CD4-positive, alpha-beta memory T cell (primary cell): ENCODE data around the gene PAX9. TPM values are rescaled to one million over a fixed set of nuclear protein-coding genes. Genes with fewer than 3 reads are reported as not detected.

Experiments used
- CTCF ChIA-PET: fragments of 350-600 bp; sonication (Branson Sonifier 250); formaldehyde crosslinking; loops from one replicate; lab custom pipeline; 2021; ENCODE audit warnings: inconsistent platforms; ENCODE audit not compliant: partially characterized antibody; lab: Charles Lee
- POLR2A ChIA-PET: fragments of 350-600 bp; sonication (Branson Sonifier 250); formaldehyde crosslinking; loops from one replicate; lab custom pipeline; 2021; ENCODE audit not compliant: partially characterized antibody; lab: Charles Lee
- DNase-seq, 5 donors: peaks; one replicate each; pipeline versions ENCODE4 v3.0.0 to v3.0.0-alpha.2; 2020 to 2022; ENCODE audit warnings: mixed read lengths in 1 of 5
- H3K27ac ChIP-seq: one replicate; pipeline ENCODE4 v1.7.0; 2013; ENCODE audit warnings: low read depth, low read length
- H3K27me3 ChIP-seq: 2 replicates; pipeline ENCODE4 v1.7.0; 2013; ENCODE audit warnings: mild to moderate bottlenecking, low read length, moderate library complexity; ENCODE audit not compliant: insufficient read depth
- H3K36me3 ChIP-seq: 2 replicates; pipeline ENCODE4 v1.7.0; 2013; ENCODE audit warnings: mild to moderate bottlenecking, low read length, moderate library complexity; ENCODE audit not compliant: insufficient read depth
- H3K4me1 ChIP-seq: 2 replicates; pipeline ENCODE4 v1.7.0; 2013; ENCODE audit warnings: mild to moderate bottlenecking, low read length, moderate library complexity; ENCODE audit not compliant: insufficient read depth
- H3K4me3 ChIP-seq, 2 donors: one replicate each; pipeline ENCODE4 v1.7.0; 2013; ENCODE audit warnings: low read length in 2 of 2, mild to moderate bottlenecking in 1 of 2
- H3K9me3 ChIP-seq, 2 donors: one replicate each; pipeline ENCODE4 v1.7.0; 2013; ENCODE audit warnings: low read length in 2 of 2, control low read depth in 1 of 2; ENCODE audit not compliant: control insufficient read depth in 1 of 2
- H3K27ac Mint-ChIP-seq, 7 donors: one replicate each; pipeline ENCODE4 v1.8.0; 2020 to 2021; ENCODE audit warnings: mixed read lengths in 7 of 7, mild to moderate bottlenecking in 6 of 7, inconsistent platforms in 3 of 7, moderate library complexity in 3 of 7
- H3K27me3 Mint-ChIP-seq, 2 donors: one replicate each; pipeline ENCODE4 v1.8.0; 2020 to 2021; ENCODE audit warnings: mixed read lengths in 2 of 2
- H3K36me3 Mint-ChIP-seq, 2 donors: one replicate each; pipeline ENCODE4 v1.8.0; 2020 to 2021; ENCODE audit warnings: mixed read lengths in 2 of 2, inconsistent platforms in 1 of 2, mild to moderate bottlenecking in 1 of 2
- H3K4me1 Mint-ChIP-seq, 4 donors: one replicate each; pipeline ENCODE4 v1.8.0; 2020 to 2021; ENCODE audit warnings: mixed read lengths in 4 of 4, mild to moderate bottlenecking in 1 of 4
- H3K4me3 Mint-ChIP-seq, 8 donors: one replicate each; pipeline ENCODE4 v1.8.0; 2020 to 2021; ENCODE audit warnings: mixed read lengths in 8 of 8, mild to moderate bottlenecking in 7 of 8, moderate library complexity in 6 of 8, inconsistent platforms in 3 of 8
- H3K9me3 Mint-ChIP-seq, 8 donors: one replicate each; pipeline ENCODE4 v1.8.0; 2020 to 2021; ENCODE audit warnings: mixed read lengths in 8 of 8, mild to moderate bottlenecking in 5 of 8, inconsistent platforms in 3 of 8, moderate library complexity in 1 of 8
- intact Hi-C: fragments of 100-400 bp; cut with micrococcal nuclease; formaldehyde crosslinking; loops from one replicate; pipeline ENCODE4 v1.15.1; 2023
- polyA plus RNA-seq, 2 donors: library from polyadenylated mRNA; unstranded; fragments of 300-500 nt; fragmentation: Illumina TruSeq; gene quantifications; one replicate each; pipeline ENCODE4 v1.2.3, GENCODE V29; 2021
- total RNA-seq, 2 experiments: library from RNA; stranded (reverse); gene quantifications; one replicate each; pipeline ENCODE4 v1.2.3, GENCODE V29; 2021

Gene PAX9
- total and polyA plus RNA-seq, 4 experiments from 2014 or later, result 0.03 TPM; not detected in 3

- ChIA-PET POLR2A (no interaction called here), CTCF (no interaction called here)
- H3K9me3 Mint-ChIP-seq, result peaks cover 2 to 15% (median 9%) of the 10 kb centered on the region in 8 donors
- DNase-seq, result no peak
- no peak overlapping the region for H3K4me3 Mint-ChIP-seq
- intact Hi-C loops, result no loop called here
- no peaks in the 10 kb centered on the region for H3K36me3 ChIP-seq
- no peak overlapping the region for H3K27ac ChIP-seq
- H3K36me3 Mint-ChIP-seq, result no peaks in the 10 kb centered on the region
- H3K4me1 Mint-ChIP-seq, result no peaks in the 10 kb centered on the region
- H3K27me3 Mint-ChIP-seq, result no peaks in the 10 kb centered on the region
- no peak overlapping the region for H3K4me3 ChIP-seq
- H3K4me1 ChIP-seq, result no peaks in the 10 kb centered on the region
- no peaks in the 10 kb centered on the region for H3K9me3 ChIP-seq
- no peaks in the 10 kb centered on the region for H3K27me3 ChIP-seq
- H3K27ac Mint-ChIP-seq, result no peak overlapping the region
Observed at GRCh38 chr14:36700651-36701050, 39.0 kb downstream of the PAX9 start.

- Mint-ChIP-seq H3K36me3 (no peaks in the 10 kb centered on the region), H3K9me3 (peaks cover 2 to 12% (median 6%) of the 10 kb centered on the region in 8 donors), H3K27ac (no peak overlapping the region), H3K27me3 (no peaks in the 10 kb centered on the region), H3K4me1 (no peaks in the 10 kb centered on the region), H3K4me3 (no peak overlapping the region)
- H3K4me1 ChIP-seq, result no peaks in the 10 kb centered on the region
- no peak overlapping the region for H3K27ac ChIP-seq
- no peak overlapping the region for H3K4me3 ChIP-seq
- intact Hi-C loops, result no loop called here
- no peak for DNase-seq
- CTCF ChIA-PET, result no interaction called here
- H3K9me3 ChIP-seq, result no peaks in the 10 kb centered on the region
- H3K27me3 ChIP-seq, result no peaks in the 10 kb centered on the region
- H3K36me3 ChIP-seq, result no peaks in the 10 kb centered on the region
- POLR2A ChIA-PET, result no interaction called here
Observed at GRCh38 chr14:36701132-36701531, 39.5 kb downstream of the PAX9 start.

GRCh38 chr14:36702474-36702873, 40.8 kb downstream of the PAX9 start:
- Histone ChIP-seq H3K27me3 (no peaks in the 10 kb centered on the region), H3K4me3 (no peak overlapping the region), H3K9me3 (no peaks in the 10 kb centered on the region), H3K36me3 (no peaks in the 10 kb centered on the region), H3K4me1 (no peaks in the 10 kb centered on the region), H3K27ac (no peak overlapping the region)
- CTCF ChIA-PET, result no interaction called here
- no peak for DNase-seq
- no peaks in the 10 kb centered on the region for H3K27me3 Mint-ChIP-seq
- intact Hi-C loops, result no loop called here
- H3K9me3 Mint-ChIP-seq, result peaks cover 0 to 8% (median 5%) of the 10 kb centered on the region in 8 donors
- no peak overlapping the region for H3K27ac Mint-ChIP-seq
- no peaks in the 10 kb centered on the region for H3K36me3 Mint-ChIP-seq
- POLR2A ChIA-PET, result no interaction called here
- H3K4me3 Mint-ChIP-seq, result no peak overlapping the region
- H3K4me1 Mint-ChIP-seq, result no peaks in the 10 kb centered on the region

- Mint-ChIP-seq H3K4me1 (no peaks in the 10 kb centered on the region), H3K27me3 (no peaks in the 10 kb centered on the region), H3K27ac (no peak overlapping the region), H3K36me3 (no peaks in the 10 kb centered on the region), H3K4me3 (no peak overlapping the region), H3K9me3 (peaks cover 0 to 9% (median 0%) of the 10 kb centered on the region in 8 donors)
- intact Hi-C loops, result no loop called here
- no peaks in the 10 kb centered on the region for H3K27me3 ChIP-seq
- H3K27ac ChIP-seq, result no peak overlapping the region
- H3K4me3 ChIP-seq, result no peak overlapping the region
- ChIA-PET POLR2A (no interaction called here), CTCF (no interaction called here)
- no peaks in the 10 kb centered on the region for H3K9me3 ChIP-seq
- no peak for DNase-seq
- no peaks in the 10 kb centered on the region for H3K36me3 ChIP-seq
- no peaks in the 10 kb centered on the region for H3K4me1 ChIP-seq
Observed at GRCh38 chr14:36707570-36707969, 45.9 kb downstream of the PAX9 start.

- Histone ChIP-seq H3K27me3 (no peaks in the 10 kb centered on the region), H3K4me3 (no peak overlapping the region), H3K9me3 (no peaks in the 10 kb centered on the region), H3K27ac (no peak overlapping the region), H3K36me3 (no peaks in the 10 kb centered on the region), H3K4me1 (no peaks in the 10 kb centered on the region)
- H3K9me3 Mint-ChIP-seq, result peaks cover 0 to 3% (median under 1%) of the 10 kb centered on the region in 8 donors
- ChIA-PET CTCF (no interaction called here), POLR2A (no interaction called here)
- no peak overlapping the region for H3K4me3 Mint-ChIP-seq
- intact Hi-C loops, result no loop called here
- no peaks in the 10 kb centered on the region for H3K36me3 Mint-ChIP-seq
- H3K4me1 Mint-ChIP-seq, result no peaks in the 10 kb centered on the region
- peaks cover 0 to 1% of the 10 kb centered on the region in 2 donors for H3K27me3 Mint-ChIP-seq
- no peak for DNase-seq
- H3K27ac Mint-ChIP-seq, result no peak overlapping the region
Observed at GRCh38 chr14:36713960-36714703, 52.5 kb downstream of the PAX9 start.

GRCh38 chr14:36716614-36717184, 55.0 kb downstream of the PAX9 start:
- no peaks in the 10 kb centered on the region for H3K4me1 ChIP-seq
- no peaks in the 10 kb centered on the region for H3K27me3 ChIP-seq
- H3K27me3 Mint-ChIP-seq, result peaks cover 0 to 1% of the 10 kb centered on the region in 2 donors
- H3K9me3 ChIP-seq, result no peaks in the 10 kb centered on the region
- no peaks in the 10 kb centered on the region for H3K36me3 Mint-ChIP-seq
- no peak overlapping the region for H3K27ac ChIP-seq
- no peak overlapping the region for H3K4me3 ChIP-seq
- H3K9me3 Mint-ChIP-seq, result peaks cover 0 to 2% (median 0%) of the 10 kb centered on the region in 8 donors
- POLR2A ChIA-PET, result no interaction called here
- no peak overlapping the region for H3K27ac Mint-ChIP-seq
- intact Hi-C loops, result no loop called here
- DNase-seq, result no peak
- H3K36me3 ChIP-seq, result no peaks in the 10 kb centered on the region
- no peaks in the 10 kb centered on the region for H3K4me1 Mint-ChIP-seq
- CTCF ChIA-PET, result no interaction called here
- H3K4me3 Mint-ChIP-seq, result no peak overlapping the region

- DNase-seq, result no peak
- H3K9me3 ChIP-seq, result no peaks in the 10 kb centered on the region
- H3K4me3 Mint-ChIP-seq, result no peak overlapping the region
- no peaks in the 10 kb centered on the region for H3K4me1 ChIP-seq
- no peak overlapping the region for H3K27ac Mint-ChIP-seq
- H3K4me3 ChIP-seq, result no peak overlapping the region
- peaks cover 0 to 1% of the 10 kb centered on the region in 2 donors for H3K27me3 Mint-ChIP-seq
- H3K27me3 ChIP-seq, result no peaks in the 10 kb centered on the region
- no peaks in the 10 kb centered on the region for H3K36me3 ChIP-seq
- intact Hi-C loops, result no loop called here
- ChIA-PET CTCF (no interaction called here), POLR2A (no interaction called here)
- peaks cover 0 to 4% (median 0%) of the 10 kb centered on the region in 8 donors for H3K9me3 Mint-ChIP-seq
- no peak overlapping the region for H3K27ac ChIP-seq
- no peaks in the 10 kb centered on the region for H3K4me1 Mint-ChIP-seq
- no peaks in the 10 kb centered on the region for H3K36me3 Mint-ChIP-seq
Observed at GRCh38 chr14:36717363-36717762, 55.7 kb downstream of the PAX9 start.
